Activated naive CD4-positive, alpha-beta T cell treated with anti-CD3 and anti-CD28 coated beads, Interleukin-2, amount 50 U/mL, for 16 hours (primary cell): ENCODE data around the gene DIPK1A.
"Not testable (repeated sequence)": the region's sequence is repeated elsewhere in the genome, so short reads cannot be mapped to it uniquely, and the experiment has no call there.

Source experiments
- DNase-seq: peaks from one replicate; pipeline ENCODE4 v3.0.0-alpha.2; 2020

DIPK1A gene

GRCh38 chr1:92975551-92976232, 14.4 kb upstream of the DIPK1A start:
- DNase-seq, result no peak

- not testable (repeated sequence) for DNase-seq
Observed at GRCh38 chr1:92974112-92974511, 12.8 kb upstream of the DIPK1A start.

GRCh38 chr1:92973203-92973897, 12.1 kb upstream of the DIPK1A start:
- DNase-seq, result no peak

GRCh38 chr1:92972409-92973129, 11.3 kb upstream of the DIPK1A start:
- DNase-seq, result no peak

GRCh38 chr1:92971932-92972331, 10.7 kb upstream of the DIPK1A start:
- not testable (repeated sequence) for DNase-seq

GRCh38 chr1:92970990-92971689, 9.9 kb upstream of the DIPK1A start:
- no peak for DNase-seq

GRCh38 chr1:92969517-92969916, 8.3 kb upstream of the DIPK1A start:
- DNase-seq, result no peak

- no peak for DNase-seq
Observed at GRCh38 chr1:92968138-92969032, 7.1 kb upstream of the DIPK1A start.

- no peak for DNase-seq
Observed at GRCh38 chr1:92964998-92965397, 3.7 kb upstream of the DIPK1A start.

- no peak for DNase-seq
Observed at GRCh38 chr1:92964316-92964715, 3.1 kb upstream of the DIPK1A start.

GRCh38 chr1:92961896-92962752, 862 bp upstream of the DIPK1A start:
- peak; percentile 63 for DNase-seq

GRCh38 chr1:92960395-92961130, 699 bp downstream of the DIPK1A start:
- DNase-seq, result peak; percentile 66

GRCh38 chr1:92958203-92958970, 2.9 kb downstream of the DIPK1A start:
- DNase-seq, result no peak

GRCh38 chr1:92957030-92957734, 4.1 kb downstream of the DIPK1A start:
- DNase-seq, result no peak

GRCh38 chr1:92956254-92957029, 4.8 kb downstream of the DIPK1A start:
- DNase-seq, result no peak

GRCh38 chr1:92953491-92953890, 7.8 kb downstream of the DIPK1A start:
- peak; percentile 31 for DNase-seq

- no peak for DNase-seq
Observed at GRCh38 chr1:92952714-92953113, 8.5 kb downstream of the DIPK1A start.

GRCh38 chr1:92951141-92951582, 10.1 kb downstream of the DIPK1A start:
- no peak for DNase-seq
